HG02571 (cell line): ENCODE measurements around the gene EMC9.
A peak's percentile ranks its signal among the peaks of the same experiment; 100 is the strongest.

Source experiments
- ATAC-seq: cut with Tn5 transposase; IDR thresholded peaks from one replicate; pipeline ENCODE4 v1.9.1; 2021; ENCODE audit warnings: mild to moderate bottlenecking, moderate library complexity; ENCODE audit not compliant: unreplicated experiment

EMC9 gene

GRCh38 chr14:24177041-24177825 is 35.8 kb upstream of the EMC9 start:
- ATAC-seq = no peak

DNA sequence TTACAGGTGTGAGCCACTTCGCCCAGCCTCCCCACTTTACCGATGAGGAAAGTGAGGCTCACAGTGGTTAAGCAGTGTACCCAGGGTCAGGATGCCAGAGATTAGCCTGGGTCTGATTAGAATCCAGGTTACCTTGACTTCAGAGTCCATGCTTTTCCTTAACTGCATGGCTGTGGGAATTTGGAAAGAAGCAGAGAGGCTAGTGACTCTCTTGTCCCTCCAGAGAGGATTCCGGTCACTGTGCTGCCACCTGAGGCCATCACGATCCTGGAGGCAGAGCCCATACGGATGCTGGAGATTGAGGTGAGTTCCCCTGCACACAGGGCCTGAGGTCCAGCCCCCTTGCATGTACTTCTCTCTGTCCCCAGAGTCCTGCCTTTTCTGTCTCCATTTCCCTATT is 35.2 kb upstream of the EMC9 start:
- ATAC-seq = no peak

DNA sequence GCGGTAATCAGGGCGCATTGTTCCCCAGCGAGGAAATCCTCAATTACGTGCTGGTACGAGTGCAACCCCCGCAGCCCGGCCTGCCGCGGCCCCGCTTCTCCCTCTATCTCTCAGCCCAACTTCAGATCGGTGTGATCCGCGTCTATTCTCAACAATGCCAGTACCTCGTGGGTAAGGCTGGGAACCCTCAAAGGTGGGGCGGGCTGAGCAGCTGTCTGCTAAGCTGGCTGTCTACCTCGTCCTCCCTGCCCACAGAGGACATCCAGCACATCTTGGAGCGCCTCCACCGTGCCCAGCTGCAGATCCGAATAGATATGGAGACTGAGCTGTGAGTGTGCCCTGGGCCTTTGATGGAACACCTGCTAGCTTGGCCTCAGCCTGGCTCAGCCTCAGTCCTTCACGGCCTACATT is 31.5 kb upstream of the EMC9 start:
- ATAC-seq = no peak

DNA sequence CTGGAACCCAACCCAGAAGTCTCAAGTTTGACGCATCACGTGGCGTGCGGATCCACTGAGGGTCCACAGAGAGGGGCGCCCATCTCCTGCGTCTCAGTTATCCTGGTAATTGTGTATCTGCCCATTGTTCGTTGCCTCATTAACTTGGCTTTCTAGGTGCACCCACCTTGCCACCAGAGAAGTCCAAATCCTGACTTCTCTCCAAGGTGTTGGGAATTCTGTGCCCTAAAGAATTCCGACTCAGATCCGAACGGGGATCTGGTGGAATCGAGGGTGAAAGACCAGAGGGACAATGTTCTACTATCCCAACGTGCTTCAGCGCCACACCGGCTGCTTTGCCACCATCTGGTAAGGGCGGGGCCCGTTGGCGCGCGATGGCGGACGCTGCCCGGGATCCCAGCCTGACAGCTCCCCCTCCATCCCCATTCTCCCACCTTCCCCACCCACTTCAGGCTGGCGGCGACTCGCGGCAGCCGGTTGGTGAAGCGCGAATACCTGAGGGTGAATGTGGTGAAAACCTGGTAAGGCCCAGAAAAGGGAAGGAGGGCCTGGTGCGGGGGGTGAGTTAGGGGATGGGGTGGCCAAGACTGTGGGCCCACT is 31.0 kb upstream of the EMC9 start:
- ATAC-seq = no peak

DNA sequence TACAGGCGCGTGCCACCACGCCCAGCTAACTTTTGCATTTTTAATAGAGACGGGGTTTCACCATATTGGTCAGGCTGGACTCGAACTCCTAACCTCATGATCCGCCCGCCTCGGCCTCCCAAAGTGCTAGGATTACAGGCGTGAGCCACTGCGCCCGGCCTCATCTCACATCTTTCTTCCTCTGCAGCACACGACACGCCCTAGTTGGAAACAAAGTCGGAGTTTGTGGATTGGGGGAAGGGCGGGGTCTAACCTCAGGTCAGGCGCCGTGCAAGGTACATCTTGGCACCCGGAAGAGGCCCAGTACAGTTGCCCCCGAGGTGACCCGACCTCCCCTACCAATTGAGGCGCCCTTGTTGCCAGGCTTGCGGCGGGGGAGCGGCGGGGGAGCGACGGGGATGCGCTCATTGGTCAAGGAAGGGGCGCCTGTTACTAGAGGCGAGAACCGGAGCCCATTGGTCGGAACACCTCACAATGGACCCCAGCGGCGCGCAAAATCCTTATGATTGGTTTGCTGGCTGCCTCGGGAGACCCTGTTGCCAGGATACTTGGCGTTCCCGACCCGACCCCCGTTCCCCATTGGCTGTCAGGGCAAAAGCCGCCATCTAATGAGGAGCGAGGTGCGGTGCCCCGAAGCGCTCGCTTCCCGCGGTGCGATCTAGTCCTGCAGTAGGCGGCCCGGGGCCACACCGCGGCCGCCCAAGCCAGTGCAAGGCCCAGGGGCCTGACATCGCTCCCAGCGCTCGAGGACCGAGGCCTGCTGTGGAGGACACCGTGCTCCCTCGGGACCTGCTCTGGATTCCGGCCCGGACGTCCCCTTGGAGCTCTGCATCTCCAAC is 30.2 kb upstream of the EMC9 start, which contains the start of gene REC8:
Gene REC8, plus strand, starts transcription at position 659 of the 839 bp plus-strand sequence. CDS start 473 bp downstream, outside the sequence.
- ATAC-seq = peak; percentile 64

DNA sequence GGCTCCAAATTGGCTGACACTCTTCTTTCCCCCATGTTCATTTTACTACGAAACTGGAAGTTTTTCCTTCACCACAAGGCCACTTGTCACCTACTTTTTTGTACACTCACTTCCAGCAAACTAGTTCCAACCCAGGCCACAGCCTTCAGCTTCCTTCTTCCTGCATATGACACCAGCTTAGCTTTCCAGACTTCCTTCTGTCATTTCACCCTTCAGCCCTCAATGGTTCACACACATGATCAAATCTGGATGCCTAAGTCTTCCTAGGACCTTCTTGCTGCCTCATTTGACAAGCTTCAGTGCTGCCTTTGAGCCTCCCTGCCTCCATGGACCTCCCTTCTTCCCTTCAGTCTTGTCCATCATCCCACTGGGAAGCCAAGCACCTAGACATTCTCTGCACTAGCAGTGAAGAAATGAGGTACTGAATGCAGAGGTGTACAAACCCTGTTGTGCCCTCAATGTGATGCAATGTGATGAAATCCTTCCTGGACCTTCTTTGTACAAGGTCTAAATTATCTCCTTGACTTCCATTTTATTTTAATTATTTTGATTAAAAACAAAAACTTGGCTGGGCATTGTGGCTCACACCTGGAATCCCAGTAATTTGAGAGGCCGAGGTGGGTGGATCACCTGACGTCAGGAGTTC is 26.2 kb upstream of the EMC9 start:
- no peak for ATAC-seq

DNA sequence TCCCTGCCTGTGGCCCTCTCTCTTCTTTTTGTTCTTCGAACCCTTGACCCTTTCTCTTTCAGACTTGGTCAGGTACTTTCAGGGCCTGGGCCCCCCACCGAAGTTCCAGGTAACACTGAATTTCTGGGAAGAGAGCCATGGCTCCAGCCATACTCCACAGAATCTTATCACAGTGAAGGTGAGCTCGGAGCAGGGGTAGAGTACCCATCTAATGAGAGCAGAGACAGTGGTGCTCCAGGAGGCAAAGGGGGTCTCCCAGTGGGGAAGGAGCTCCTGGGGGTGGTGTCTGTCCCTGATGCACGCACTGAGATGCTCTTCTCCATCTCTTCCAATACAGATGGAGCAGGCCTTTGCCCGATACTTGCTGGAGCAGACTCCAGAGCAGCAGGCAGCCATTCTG is 24.4 kb upstream of the EMC9 start:
- no peak for ATAC-seq

GRCh38 chr14:24164518-24164991 is 23.2 kb upstream of the EMC9 start:
- ATAC-seq = no peak

DNA sequence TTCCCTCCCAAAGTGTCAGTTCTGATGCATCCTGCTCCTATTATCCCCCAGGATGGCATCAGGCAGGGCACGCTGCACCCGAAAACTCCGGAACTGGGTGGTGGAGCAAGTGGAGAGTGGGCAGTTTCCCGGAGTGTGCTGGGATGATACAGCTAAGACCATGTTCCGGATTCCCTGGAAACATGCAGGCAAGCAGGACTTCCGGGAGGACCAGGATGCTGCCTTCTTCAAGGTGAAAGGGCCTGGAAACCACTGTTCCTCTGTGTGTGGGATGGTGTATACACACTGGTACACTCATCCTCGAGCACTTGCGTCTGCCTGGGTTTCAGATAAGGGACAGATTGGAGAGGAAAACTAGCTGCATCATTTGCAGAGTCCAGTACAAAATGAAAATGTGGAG is 20.7 kb upstream of the EMC9 start:
- ATAC-seq = no peak

DNA sequence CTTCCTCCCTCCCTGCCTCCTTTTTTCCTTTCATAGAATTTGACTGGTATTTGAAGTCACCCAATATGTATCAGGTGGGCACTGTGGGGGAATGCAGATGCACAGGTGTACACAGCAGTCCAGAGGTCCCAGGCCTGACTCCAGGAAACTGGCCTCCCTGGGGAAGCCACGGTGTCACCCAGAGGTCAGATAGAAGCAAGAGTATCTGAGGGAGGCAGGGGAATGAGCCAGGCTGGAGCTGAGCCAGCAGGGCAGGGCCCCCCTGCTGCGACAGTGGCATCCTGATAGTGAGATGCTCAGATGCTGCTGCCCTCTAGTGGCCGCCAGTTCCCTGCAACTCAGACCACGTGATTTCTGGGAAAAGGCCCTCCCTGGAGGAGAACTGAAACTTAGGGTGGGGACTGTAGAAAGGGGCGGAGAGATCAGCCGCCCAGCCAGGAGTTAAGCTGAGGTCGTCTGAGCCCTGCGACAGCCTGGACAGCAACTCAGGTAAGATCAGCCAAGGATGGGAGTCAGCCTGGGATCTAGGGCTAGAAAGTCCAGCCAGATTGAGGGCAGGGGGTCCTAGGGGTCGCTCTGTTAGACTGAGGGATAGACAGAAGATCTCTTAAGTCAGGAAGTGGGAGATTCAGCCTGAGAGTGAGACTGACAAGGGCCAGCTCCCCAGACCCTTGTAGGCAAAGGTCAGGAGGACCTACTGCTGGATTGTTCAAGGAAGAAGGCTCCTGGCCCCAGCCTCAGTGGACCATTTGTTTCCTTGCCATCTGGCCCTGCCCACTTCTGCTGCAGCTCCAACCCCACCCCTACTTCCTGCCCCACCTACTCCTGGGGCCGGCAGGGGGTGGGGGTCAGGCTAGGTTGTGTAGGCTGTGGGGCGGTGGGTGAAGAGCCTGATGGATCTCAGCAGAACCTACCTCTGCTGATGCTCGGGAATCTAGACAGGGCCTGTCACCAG is 19.7 kb upstream of the EMC9 start, which contains the start of gene IRF9:
Gene IRF9, plus strand, starts transcription at position 416 of the 955 bp plus-strand sequence. CDS start 880 bp downstream, outside the sequence.
- ATAC-seq = peak; percentile 70

DNA sequence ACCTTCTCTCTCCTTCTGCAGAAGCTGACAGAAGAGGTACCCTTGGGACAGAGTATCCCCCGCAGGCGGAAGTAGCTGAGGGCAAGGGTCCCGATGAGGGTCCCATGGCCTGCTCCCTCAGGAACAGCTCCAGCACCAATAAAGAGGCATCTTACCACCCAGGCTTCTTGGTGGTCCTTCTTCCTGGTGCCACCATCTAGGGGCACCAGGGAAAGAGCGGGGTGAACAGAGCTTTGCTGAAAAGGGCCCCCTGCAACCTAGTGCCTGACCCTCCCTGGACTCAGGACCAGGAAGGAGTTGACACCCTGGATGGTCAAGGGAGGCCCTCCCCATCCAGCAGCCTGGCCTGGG is 19.1 kb upstream of the EMC9 start:
- no peak for ATAC-seq

DNA sequence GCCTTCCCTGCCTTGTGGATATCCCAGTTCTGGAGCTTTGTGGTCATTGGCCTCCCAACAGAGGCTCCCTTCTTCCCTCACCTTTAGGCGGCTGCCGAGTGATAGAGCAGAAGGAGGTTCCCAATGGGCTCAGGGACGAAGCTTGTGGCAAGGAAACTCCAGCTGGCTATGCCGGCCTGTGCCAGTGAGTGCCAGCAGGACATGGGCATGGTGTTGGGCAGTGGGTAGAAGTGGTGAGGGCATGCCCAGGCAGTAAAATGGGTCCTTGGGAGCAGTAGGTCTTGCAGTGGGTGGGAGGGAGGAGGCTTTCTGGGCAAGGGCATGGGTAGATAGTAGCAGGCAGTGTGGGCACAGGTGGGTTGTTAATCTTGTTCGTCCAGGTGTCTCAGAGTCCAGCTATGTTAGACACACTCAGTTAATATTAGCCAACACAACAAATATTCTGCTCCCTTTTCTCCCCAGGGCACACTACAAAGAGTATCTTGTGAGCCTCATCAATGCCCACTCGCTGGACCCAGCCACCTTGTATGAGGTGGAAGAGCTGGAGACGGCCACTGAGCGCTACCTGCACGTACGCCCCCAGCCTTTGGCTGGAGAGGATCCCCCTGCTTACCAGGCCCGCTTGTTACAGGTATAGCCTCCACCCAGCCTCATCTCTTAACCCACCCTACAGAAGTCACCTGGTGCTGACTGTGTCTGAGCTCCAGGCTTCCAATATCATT is 18.5 kb upstream of the EMC9 start:
- ATAC-seq = no peak

DNA sequence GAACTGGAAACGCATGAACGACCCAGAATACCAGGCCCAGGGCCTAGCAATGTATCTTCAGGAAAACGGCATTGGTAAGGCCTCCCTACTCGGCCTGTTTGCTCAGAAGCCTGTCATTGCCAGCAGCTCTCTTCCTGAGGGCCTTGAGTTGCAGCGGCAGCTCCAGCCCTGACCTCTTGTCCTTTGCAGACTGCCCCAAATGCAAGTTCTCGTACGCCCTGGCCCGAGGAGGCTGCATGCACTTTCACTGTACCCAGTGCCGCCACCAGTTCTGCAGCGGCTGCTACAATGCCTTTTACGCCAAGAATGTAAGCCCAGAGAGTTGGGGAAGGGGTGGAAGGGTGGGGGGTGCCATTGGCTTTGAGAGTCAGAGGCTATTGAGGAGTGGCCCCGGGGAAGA is 15.9 kb upstream of the EMC9 start:
- no peak for ATAC-seq

GRCh38 chr14:24156840-24157239 is 15.4 kb upstream of the EMC9 start:
- ATAC-seq = no peak

DNA sequence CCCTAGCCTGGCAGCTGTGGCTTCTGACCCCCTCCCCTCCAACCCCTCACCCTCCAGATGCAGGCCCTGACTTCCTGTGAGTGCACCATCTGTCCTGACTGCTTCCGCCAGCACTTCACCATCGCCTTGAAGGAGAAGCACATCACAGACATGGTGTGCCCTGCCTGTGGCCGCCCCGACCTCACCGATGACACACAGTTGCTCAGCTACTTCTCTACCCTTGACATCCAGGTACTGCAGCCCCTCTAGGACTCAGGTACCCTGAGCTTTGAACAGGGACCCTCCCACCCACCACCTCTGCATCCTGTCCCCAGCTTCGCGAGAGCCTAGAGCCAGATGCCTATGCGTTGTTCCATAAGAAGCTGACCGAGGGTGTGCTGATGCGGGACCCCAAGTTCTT is 13.7 kb upstream of the EMC9 start:
- ATAC-seq = no peak

- ATAC-seq = no peak
Observed at GRCh38 chr14:24151404-24152080, 10.2 kb upstream of the EMC9 start.

DNA sequence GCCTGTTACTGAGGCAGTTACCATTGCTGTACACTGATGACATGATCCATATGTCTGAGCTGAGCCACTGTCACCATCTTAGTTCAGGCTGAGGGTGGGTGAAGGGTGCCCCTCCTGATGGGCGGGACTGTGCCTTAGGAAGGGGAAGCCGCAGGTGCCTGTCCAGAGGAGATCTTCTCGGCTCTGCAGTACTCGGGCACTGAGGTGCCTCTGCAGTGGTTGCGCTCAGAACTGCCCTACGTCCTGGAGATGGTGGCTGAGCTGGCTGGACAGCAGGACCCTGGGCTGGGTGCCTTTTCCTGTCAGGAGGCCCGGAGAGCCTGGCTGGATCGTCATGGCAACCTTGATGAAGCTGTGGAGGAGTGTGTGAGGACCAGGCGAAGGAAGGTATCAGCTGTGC is 9.6 kb upstream of the EMC9 start:
- ATAC-seq = no peak

DNA sequence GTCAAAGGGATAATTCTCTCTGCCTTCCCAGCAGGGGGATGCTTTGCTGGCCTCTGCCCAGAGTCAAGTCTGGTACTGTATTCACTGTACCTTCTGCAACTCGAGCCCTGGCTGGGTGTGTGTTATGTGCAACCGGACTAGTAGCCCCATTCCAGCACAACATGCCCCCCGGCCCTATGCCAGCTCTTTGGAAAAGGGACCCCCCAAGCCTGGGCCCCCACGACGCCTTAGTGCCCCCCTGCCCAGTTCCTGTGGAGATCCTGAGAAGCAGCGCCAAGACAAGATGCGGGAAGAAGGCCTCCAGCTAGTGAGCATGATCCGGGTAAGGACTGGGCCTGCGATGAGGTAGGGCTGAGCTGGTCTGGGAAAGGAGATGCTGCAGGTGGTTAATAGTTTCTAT is 9.2 kb upstream of the EMC9 start:
- ATAC-seq = no peak

GRCh38 chr14:24150061-24150460 is 8.7 kb upstream of the EMC9 start:
- ATAC-seq = no peak
